Measurements from ENCODE around the gene GUCA2B. TPM values are rescaled to one million over a fixed set of nuclear protein-coding genes. Genes with fewer than 3 reads are reported as not detected.

The GUCA2B gene
- total and polyA plus RNA-seq, 2 of the 4 experiments (the other 2 are of a cell fraction): not detected

- Histone ChIP-seq H3K9ac (ENCODE audit: low read depth, low read length) (no peak overlapping the region), H3K4me2 (ENCODE audit: low read depth, low read length) (no peak overlapping the region), H3K23ac (ENCODE audit: low read depth, low read length) (no peak overlapping the region), H3K9me3 (ENCODE audit: control insufficient read depth, insufficient read depth, low read length) (no peaks in the 10 kb centered on the region), H4K91ac (ENCODE audit: insufficient read depth, low read depth, low read length) (no peak overlapping the region), H4K8ac (ENCODE audit: low read depth in 2 of 2, low read length in 2 of 2) (no peak overlapping the region), H3K27me3 (ENCODE audit: control insufficient read depth, insufficient read depth, low read length) (peaks cover 20% of the 10 kb centered on the region), H3K56ac (ENCODE audit: extremely low read depth, insufficient read depth, low read length) (no peak overlapping the region), H2BK15ac (ENCODE audit: low read depth, low read length) (no peak overlapping the region), H3K14ac (replicated peaks; ENCODE audit: low read depth, low read length) (no peak overlapping the region), H3K4me3 (ENCODE audit: insufficient read depth, low read depth, low read length) (no peak overlapping the region), H3K27ac (ENCODE audit: insufficient read depth, low read length) (no peak overlapping the region), H4K5ac (ENCODE audit: low read depth, low read length) (no peak overlapping the region), H3K79me1 (ENCODE audit: low read depth in 1 of 2, low read length in 2 of 2) (no peaks in the 10 kb centered on the region), H2AFZ (replicated peaks; ENCODE audit: low read length, poor library complexity) (no peak overlapping the region), H2AK5ac (ENCODE audit: low read depth, low read length) (no peak overlapping the region), H2BK120ac (ENCODE audit: low read depth, low read length) (no peak overlapping the region), H2AK9ac (replicated peaks; ENCODE audit: low read depth, low read length, poor library complexity) (no peak overlapping the region), H3K4me1 (ENCODE audit: control insufficient read depth, insufficient read depth, low read length) (no peaks in the 10 kb centered on the region), H3K18ac (ENCODE audit: low read depth, low read length) (no peak overlapping the region), H3K4ac (ENCODE audit: low read depth, low read length) (no peak overlapping the region), H3K9me1 (ENCODE audit: insufficient read depth, low read length) (no peaks in the 10 kb centered on the region; the same call in 1 of the 2 replicates), H3K36me3 (ENCODE audit: control insufficient read depth, insufficient read depth, low read length) (no peaks in the 10 kb centered on the region), H2BK20ac (ENCODE audit: low read depth, low read length) (no peak overlapping the region), H2BK5ac (ENCODE audit: low read depth, low read length, poor library complexity, severe bottlenecking) (no peak overlapping the region), H4K20me1 (ENCODE audit: insufficient read depth, low read length) (no peaks in the 10 kb centered on the region)
- no peak for ATAC-seq (ENCODE audit: low read depth)
- DNase-seq: no peak
- dilution Hi-C loops (cut with HindIII; ENCODE audit: low sequenced_read_pairs, unreplicated experiment) (no loop called here), intact Hi-C loops (cut with micrococcal nuclease) (no loop called here), in situ Hi-C loops (cut with MboI; ENCODE audit: low sequenced_read_pairs) (no loop called here)
- ChIA-PET POLR2A (ENCODE audit: unreplicated experiment) (no interaction called here), CTCF (no interaction called here)
- no CpG with 5 or more reads among the region's 10 CpGs for WGBS, 2 experiments (ENCODE audit: extremely low coverage in 2 of 2, insufficient read length in 1 of 2)
- no peak for TF ChIP-seq RAD21 (IDR thresholded peaks at IDR 0.05; ENCODE audit: low read length)
- no TSS peak for BruUV-seq (replicated peaks)
Measured at GRCh38 chr1:42133809-42134526, 19.2 kb upstream of the GUCA2B start.

Measured in IMR-90 (cell line).